K562 (cell line): Measurements from ENCODE around the gene HOXB6. TPM values are rescaled to one million over a fixed set of nuclear protein-coding genes. Genes with fewer than 3 reads are reported as not detected.

Experiments used
- NR4A1 ChIP-seq, 2 experiments: fragments of 250-450 bp in 1 of 2; fragments of 450-650 bp in 1 of 2; sonication (Bioruptor Pico) in 1 of 2; IDR thresholded peaks; 2 replicates each; pipeline versions ENCODE4 v1.4.0 to v1.6.1; 2016 to 2020; ENCODE audit warnings: mild to moderate bottlenecking in 2 of 2, missing compliant biosample characterization in 1 of 2, missing genetic modification characterization in 1 of 2, moderate library complexity in 1 of 2
- RAD21 ChIP-seq, 2 experiments: fragments of 250-450 bp in 1 of 2; fragments of 450-650 bp in 1 of 2; sonication (Bioruptor Pico) in 1 of 2; formaldehyde crosslinking in 1 of 2; IDR thresholded peaks in 1 of 2; conservative IDR thresholded peaks in 1 of 2; 2 replicates each; pipeline versions ENCODE4 v1.4.0 to v1.8.0; 2020 to 2022; ENCODE audit warnings: mild to moderate bottlenecking in 2 of 2, moderate library complexity in 1 of 2
- ZNF407 ChIP-seq: fragments of 450-650 bp; IDR thresholded peaks from 2 replicates; pipeline ENCODE4 v1.6.1; 2016; ENCODE audit warnings: low read depth
- ZNF592 ChIP-seq: fragments of 450-650 bp; IDR thresholded peaks from 2 replicates; pipeline ENCODE4 v1.6.1; 2017; ENCODE audit warnings: antibody characterized with exemption, mild to moderate bottlenecking
- polyA plus RNA-seq, 8 experiments: library from polyadenylated mRNA; depleted of rRNA in 4 of 8; stranded (reverse) in 5 of 8; unstranded in 3 of 8; fragments of >200 nt; fragmentation: Nextera tagmentation in 2 of 8; fragmentation: Illumina TruSeq in 1 of 8; extraction: Ambion mirVana in 2 of 8; extraction: Trizol in 1 of 8; gene quantifications; 2 replicates each; pipeline versions ENCODE4 v1.2.1 to v1.2.3, GENCODE V29; 2011 to 2014; ENCODE audit warnings: inconsistent platforms in 1 of 8, missing spikeins in 1 of 8
- total RNA-seq, 7 experiments: library from RNA; depleted of rRNA in 6 of 7; stranded (reverse); fragments of >200 nt in 6 of 7; fragmentation: Illumina TruSeq in 2 of 7; extraction: Trizol in 2 of 7; gene quantifications; 2 replicates each; pipeline versions ENCODE4 v1.2.1 to v1.2.3, GENCODE V29; 2011 to 2021; ENCODE audit warnings: low replicate concordance in 1 of 7

The HOXB6 gene
- total and polyA plus RNA-seq, 9 of the 15 experiments (the other 6 are each of a cell fraction or from before 2014, with no cell fraction given), result 1.2 to 14.8 (median 4.9) TPM

- TF ChIP-seq ZNF407 (no peak), NR4A1 (CRISPR knock-in tag; IDR thresholded peaks at IDR 0.05) (no peak), NR4A1 (tag; IDR thresholded peaks at IDR 0.05) (0 out of 2 replicates have a peak, but pooled peaks have one; percentile 6), ZNF592 (peak; percentile 22), RAD21 (CRISPR knock-in tag; conservative IDR thresholded peaks at IDR 0.05 in 1 of 2, IDR thresholded peaks at IDR 0.05 in 1 of 2) (no peak)
Measured at GRCh38 chr17:48632579-48633265, 27.9 kb upstream of the HOXB6 start (continued).
